K562 (cell line): ENCODE measurements around the gene PPP2R2B. TPM values are rescaled to one million over a fixed set of nuclear protein-coding genes. Genes with fewer than 3 reads are reported as not detected.

Experiments
- ATAC-seq: fragments of 200-7000 bp; cut with Tn5 transposase; 3 replicates; pipeline ENCODE4 v1.9.1; 2020; ENCODE audit warnings: moderate library complexity
- BruUV-seq: library from RNA; stranded (reverse); fragments of 400-500 nt; replicated peaks from 2 replicates; lab custom pipeline; 2021; lab: Mats Ljungman, UMichigan
- CTCF ChIA-PET: fragments of 300-600 bp; formaldehyde crosslinking; extraction: SDS; loops from one replicate; lab custom pipeline; 2021; ENCODE audit warnings: low intra/inter-chr PET ratio; lab: Yijun Ruan, JAX
- POLR2A ChIA-PET: fragments of 300-600, 350-650 bp; sonication (Branson Sonifier 250); formaldehyde crosslinking; extraction: SDS; loops from one replicate; lab custom pipeline; 2021; ENCODE audit warnings: antibody characterized with exemption, inconsistent platforms; lab: Yijun Ruan, JAX
- DNase-seq, 4 experiments: peaks; one replicate each; pipeline versions ENCODE4 v3.0.0 to v3.0.0-alpha.2; 2011 to 2018; ENCODE audit warnings: low spot score in 3 of 4, mixed read lengths in 3 of 4; ENCODE audit errors: extremely low read depth in 1 of 4
- FAIRE-seq: peaks from 2 replicates; lab custom pipeline; 2011; peaks lifted over from hg19 to GRCh38; lab: Jason Lieb, UNC
- H2AFZ ChIP-seq: 2 replicates; pipeline ENCODE4 v1.6.0; 2011; ENCODE audit warnings: low read depth, low read length, control low read depth, inconsistent platforms
- H3K27ac ChIP-seq: fragments of 200-600 bp; 3 replicates; pipeline ENCODE4 v1.8.0; 2011; ENCODE audit warnings: low read depth, mild to moderate bottlenecking, control low read depth, inconsistent platforms, low read length, moderate library complexity, mixed read lengths; ENCODE audit errors: extremely low read depth
- H3K27me3 ChIP-seq, 2 experiments: fragments of 300-600 bp in 1 of 2; 2 replicates in 1 of 2; 3 replicates in 1 of 2; pipeline versions ENCODE4 v1.6.0 to v1.8.0; 2011; ENCODE audit warnings: inconsistent platforms in 2 of 2, low read length in 2 of 2, mild to moderate bottlenecking in 1 of 2, mixed read lengths in 1 of 2, moderate library complexity in 1 of 2; ENCODE audit not compliant: control insufficient read depth in 2 of 2, insufficient read depth in 2 of 2
- H3K36me3 ChIP-seq: fragments of 300-600 bp; 3 replicates; pipeline ENCODE4 v1.8.0; 2011; ENCODE audit warnings: mild to moderate bottlenecking, low read length, inconsistent platforms; ENCODE audit not compliant: control insufficient read depth, insufficient read depth
- H3K4me1 ChIP-seq, 2 experiments: fragments of 200-600 bp in 1 of 2; replicated peaks in 1 of 2; 2 replicates in 1 of 2; 3 replicates in 1 of 2; pipeline versions ENCODE4 v1.5.1 to v1.8.0; 2011; ENCODE audit warnings: inconsistent platforms in 2 of 2, low read length in 2 of 2, mild to moderate bottlenecking in 1 of 2, mixed read lengths in 1 of 2, moderate library complexity in 1 of 2; ENCODE audit not compliant: control insufficient read depth in 2 of 2, insufficient read depth in 2 of 2
- H3K4me2 ChIP-seq: 2 replicates; pipeline ENCODE4 v1.6.1; 2011; ENCODE audit warnings: low read length, control low read depth, inconsistent platforms, mixed read lengths; ENCODE audit not compliant: insufficient read depth
- H3K4me3 ChIP-seq: fragments of 200-600 bp; sonication (generic), shearing (Covaris generic); 2 replicates; pipeline ENCODE4 v1.5.1; 2016; ENCODE audit warnings: control low read depth, inconsistent platforms
- H3K79me2 ChIP-seq: fragments of 200-600 bp; 3 replicates; pipeline ENCODE4 v1.8.0; 2011; ENCODE audit warnings: low read length, inconsistent platforms; ENCODE audit not compliant: control insufficient read depth, insufficient read depth
- H3K9ac ChIP-seq, 2 experiments: 2 replicates each; pipeline versions ENCODE4 v1.6.0 to v1.6.1; 2011; ENCODE audit warnings: low read depth in 2 of 2, low read length in 2 of 2, control low read depth in 1 of 2, inconsistent platforms in 1 of 2, mild to moderate bottlenecking in 1 of 2, mixed read lengths in 1 of 2; ENCODE audit not compliant: insufficient read depth in 1 of 2
- H3K9me1 ChIP-seq: one replicate; pipeline ENCODE4 v1.6.0; 2011; ENCODE audit warnings: inconsistent platforms, mild to moderate bottlenecking, low read length, moderate library complexity; ENCODE audit not compliant: control insufficient read depth, insufficient read depth
- H3K9me3 ChIP-seq: replicated peaks from 2 replicates; pipeline ENCODE4 v1.5.1; 2011; ENCODE audit warnings: low read depth, low read length, inconsistent platforms; ENCODE audit not compliant: control insufficient read depth, insufficient read depth
- H4K20me1 ChIP-seq: replicated peaks from 2 replicates; pipeline ENCODE4 v1.6.1; 2011; ENCODE audit warnings: low read length, inconsistent platforms, mixed read lengths; ENCODE audit not compliant: control insufficient read depth, insufficient read depth
- CBFA2T2 ChIP-seq: fragments of 450-650 bp; conservative IDR thresholded peaks from 2 replicates; pipeline ENCODE4 v1.6.1; 2017; ENCODE audit warnings: mild to moderate bottlenecking
- CREB1 ChIP-seq, 2 experiments: sonication (generic) in 1 of 2; formaldehyde crosslinking in 1 of 2; IDR thresholded peaks; 2 replicates each; pipeline versions ENCODE4 v1.6.1 to v1.8.0; 2012 to 2022; ENCODE audit warnings: inconsistent platforms in 1 of 2, mild to moderate bottlenecking in 1 of 2, missing genetic modification reagents in 1 of 2, moderate library complexity in 1 of 2
- CSDE1 ChIP-seq, 2 experiments: fragments of 450-650 bp; IDR thresholded peaks; 2 replicates each; pipeline ENCODE4 v1.6.1; 2016; ENCODE audit warnings: mild to moderate bottlenecking in 1 of 2
- ESRRA ChIP-seq: fragments of 450-650 bp; IDR thresholded peaks from 2 replicates; pipeline ENCODE4 v1.6.1; 2014; ENCODE audit warnings: low read depth, mild to moderate bottlenecking, moderate library complexity, borderline replicate concordance
- ID3 ChIP-seq, 2 experiments: fragments of 250-450 bp in 1 of 2; fragments of 450-650 bp in 1 of 2; sonication (Bioruptor Pico) in 1 of 2; IDR thresholded peaks; 2 replicates each; pipeline versions ENCODE4 v1.6.1 to v1.8.0; 2016 to 2021; ENCODE audit warnings: mild to moderate bottlenecking in 2 of 2, moderate library complexity in 2 of 2, missing compliant biosample characterization in 1 of 2, missing genetic modification characterization in 1 of 2
- MAZ ChIP-seq, 2 experiments: fragments of 450-650 bp in 1 of 2; sonication (generic) in 1 of 2; formaldehyde crosslinking; IDR thresholded peaks in 1 of 2; conservative IDR thresholded peaks in 1 of 2; 2 replicates each; pipeline versions ENCODE4 v1.4.0 to v1.5.0; 2020; ENCODE audit warnings: mild to moderate bottlenecking in 1 of 2, missing genetic modification reagents in 1 of 2
- PBX2 ChIP-seq, 2 experiments: IDR thresholded peaks in 1 of 2; conservative IDR thresholded peaks in 1 of 2; 2 replicates each; pipeline ENCODE4 v1.6.1; 2016; ENCODE audit warnings: low read depth in 2 of 2, mild to moderate bottlenecking in 1 of 2, missing compliant biosample characterization in 1 of 2, missing genetic modification characterization in 1 of 2, moderate library complexity in 1 of 2
- RAD51 ChIP-seq: fragments of 450-650 bp; IDR thresholded peaks from 2 replicates; pipeline ENCODE4 v1.7.1; 2016; ENCODE audit warnings: low read depth, mild to moderate bottlenecking, borderline replicate concordance
- ZNF184 ChIP-seq: sonication (generic); formaldehyde crosslinking; IDR thresholded peaks from 2 replicates; pipeline ENCODE4 v1.5.0; 2020; ENCODE audit warnings: missing genetic modification reagents
- in situ Hi-C: fragments of 300-500 bp; cut with MboI; formaldehyde crosslinking; loops from 4 replicates; pipeline ENCODE4 v1.15.0; 2018; ENCODE audit warnings: inconsistent platforms, mixed read lengths
- intact Hi-C: fragments of 100-400 bp; cut with micrococcal nuclease; formaldehyde crosslinking; loops from 2 replicates; pipeline ENCODE4 v1.14.2; 2022
- polyA plus RNA-seq, 8 experiments: library from polyadenylated mRNA; depleted of rRNA in 4 of 8; stranded (reverse) in 5 of 8; unstranded in 3 of 8; fragments of >200 nt; fragmentation: Nextera tagmentation in 2 of 8; fragmentation: Illumina TruSeq in 1 of 8; extraction: Ambion mirVana in 2 of 8; extraction: Trizol in 1 of 8; gene quantifications; 2 replicates each; pipeline versions ENCODE4 v1.2.1 to v1.2.3, GENCODE V29; 2011 to 2014; ENCODE audit warnings: inconsistent platforms in 1 of 8, missing spikeins in 1 of 8
- total RNA-seq, 7 experiments: library from RNA; depleted of rRNA in 6 of 7; stranded (reverse); fragments of >200 nt in 6 of 7; fragmentation: Illumina TruSeq in 2 of 7; extraction: Trizol in 2 of 7; gene quantifications; 2 replicates each; pipeline versions ENCODE4 v1.2.1 to v1.2.3, GENCODE V29; 2011 to 2021; ENCODE audit warnings: low replicate concordance in 1 of 7
- TF ChIP-seq, protein P1 (sequence below): conservative IDR thresholded peaks from 2 replicates; pipeline ENCODE4 v1.6.1; 2011; ENCODE audit warnings: low read depth, mild to moderate bottlenecking, low read length; ENCODE audit not compliant: control insufficient read depth
- TF ChIP-seq, protein P2 (sequence below): fragments of 450-650 bp; formaldehyde crosslinking; IDR thresholded peaks from 2 replicates; pipeline ENCODE4 v1.4.0; 2020; ENCODE audit warnings: mild to moderate bottlenecking, moderate library complexity
- TF ChIP-seq, protein P3 (sequence below): IDR thresholded peaks from 2 replicates; pipeline ENCODE4 v1.6.1; 2011; ENCODE audit warnings: borderline replicate concordance, low read depth, mild to moderate bottlenecking, moderate library complexity, low read length; ENCODE audit not compliant: insufficient read depth, poor library complexity, severe bottlenecking

PPP2R2B gene
- total and polyA plus RNA-seq, 9 of the 15 experiments (the other 6 are each of a cell fraction or from before 2014, with no cell fraction given), result not detected

GRCh38 chr5:146755793-146756192 lies 122.8 kb downstream of the PPP2R2B start (continued):
- TF ChIP-seq RAD51 (no peak), ESRRA (no peak)
- TF ChIP-seq, protein P1, sequence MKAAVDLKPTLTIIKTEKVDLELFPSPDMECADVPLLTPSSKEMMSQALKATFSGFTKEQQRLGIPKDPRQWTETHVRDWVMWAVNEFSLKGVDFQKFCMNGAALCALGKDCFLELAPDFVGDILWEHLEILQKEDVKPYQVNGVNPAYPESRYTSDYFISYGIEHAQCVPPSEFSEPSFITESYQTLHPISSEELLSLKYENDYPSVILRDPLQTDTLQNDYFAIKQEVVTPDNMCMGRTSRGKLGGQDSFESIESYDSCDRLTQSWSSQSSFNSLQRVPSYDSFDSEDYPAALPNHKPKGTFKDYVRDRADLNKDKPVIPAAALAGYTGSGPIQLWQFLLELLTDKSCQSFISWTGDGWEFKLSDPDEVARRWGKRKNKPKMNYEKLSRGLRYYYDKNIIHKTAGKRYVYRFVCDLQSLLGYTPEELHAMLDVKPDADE, result no peak

DNA sequence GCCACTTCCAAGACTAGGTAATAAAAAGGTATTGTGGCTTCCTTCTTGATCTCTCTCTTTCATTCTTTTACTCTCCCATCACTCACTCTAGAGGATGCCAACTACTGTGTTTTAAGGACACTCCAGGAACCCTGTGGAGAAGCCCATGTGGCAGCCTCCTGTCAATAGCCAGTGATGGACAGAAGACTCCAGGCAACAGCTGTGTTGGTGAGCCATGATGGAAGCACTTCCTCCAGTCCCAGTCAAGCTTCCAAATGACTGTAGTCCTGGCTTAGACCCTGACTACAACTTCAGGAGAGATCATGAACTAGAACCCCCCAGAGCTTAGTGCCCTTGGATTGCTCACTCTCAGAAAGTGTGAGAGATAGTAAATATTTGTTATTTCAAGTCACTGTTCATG lies 123.9 kb downstream of the PPP2R2B start:
- no TSS peak for BruUV-seq
- Histone ChIP-seq H3K4me2 (no peak overlapping the region), H2AFZ (no peak overlapping the region), H3K36me3 (no peaks in the 10 kb centered on the region), H3K9me3 (no peaks in the 10 kb centered on the region), H3K9me1 (no peaks in the 10 kb centered on the region), H3K27ac (no peak overlapping the region), H3K9ac (no peak overlapping the region), H3K4me3 (no peak overlapping the region), H4K20me1 (no peaks in the 10 kb centered on the region), H3K79me2 (no peaks in the 10 kb centered on the region), H3K27me3 (no peaks in the 10 kb centered on the region), H3K4me1 (no peaks in the 10 kb centered on the region)
- ChIA-PET CTCF (no interaction called here), POLR2A (no interaction called here)
- in situ Hi-C loops (no loop called here), intact Hi-C loops (no loop called here)
- FAIRE-seq (no peak), DNase-seq (no peak), ATAC-seq (no peak)
- TF ChIP-seq CREB1 (IDR thresholded peaks at IDR 0.05) (no peak), CREB1 (CRISPR knock-in tag; IDR thresholded peaks at IDR 0.05) (no peak), CSDE1 (IDR thresholded peaks at IDR 0.05) (no peak), PBX2 (CRISPR knock-in tag; IDR thresholded peaks at IDR 0.05; ENCODE audit: low read depth) (no peak), PBX2 (tag; conservative IDR thresholded peaks at IDR 0.05; ENCODE audit: low read depth) (no peak), ZNF184 (CRISPR knock-in tag) (no peak), ID3 (CRISPR knock-in tag; IDR thresholded peaks at IDR 0.05) (no peak), ID3 (tag; IDR thresholded peaks at IDR 0.05) (no peak), CBFA2T2 (no peak), MAZ (CRISPR knock-in tag; conservative IDR thresholded peaks at IDR 0.05 in 1 of 2, IDR thresholded peaks at IDR 0.05 in 1 of 2) (no peak)
- TF ChIP-seq, protein P2, sequence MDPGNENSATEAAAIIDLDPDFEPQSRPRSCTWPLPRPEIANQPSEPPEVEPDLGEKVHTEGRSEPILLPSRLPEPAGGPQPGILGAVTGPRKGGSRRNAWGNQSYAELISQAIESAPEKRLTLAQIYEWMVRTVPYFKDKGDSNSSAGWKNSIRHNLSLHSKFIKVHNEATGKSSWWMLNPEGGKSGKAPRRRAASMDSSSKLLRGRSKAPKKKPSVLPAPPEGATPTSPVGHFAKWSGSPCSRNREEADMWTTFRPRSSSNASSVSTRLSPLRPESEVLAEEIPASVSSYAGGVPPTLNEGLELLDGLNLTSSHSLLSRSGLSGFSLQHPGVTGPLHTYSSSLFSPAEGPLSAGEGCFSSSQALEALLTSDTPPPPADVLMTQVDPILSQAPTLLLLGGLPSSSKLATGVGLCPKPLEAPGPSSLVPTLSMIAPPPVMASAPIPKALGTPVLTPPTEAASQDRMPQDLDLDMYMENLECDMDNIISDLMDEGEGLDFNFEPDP (CRISPR knock-in tag), result no peak
- TF ChIP-seq, protein P3, sequence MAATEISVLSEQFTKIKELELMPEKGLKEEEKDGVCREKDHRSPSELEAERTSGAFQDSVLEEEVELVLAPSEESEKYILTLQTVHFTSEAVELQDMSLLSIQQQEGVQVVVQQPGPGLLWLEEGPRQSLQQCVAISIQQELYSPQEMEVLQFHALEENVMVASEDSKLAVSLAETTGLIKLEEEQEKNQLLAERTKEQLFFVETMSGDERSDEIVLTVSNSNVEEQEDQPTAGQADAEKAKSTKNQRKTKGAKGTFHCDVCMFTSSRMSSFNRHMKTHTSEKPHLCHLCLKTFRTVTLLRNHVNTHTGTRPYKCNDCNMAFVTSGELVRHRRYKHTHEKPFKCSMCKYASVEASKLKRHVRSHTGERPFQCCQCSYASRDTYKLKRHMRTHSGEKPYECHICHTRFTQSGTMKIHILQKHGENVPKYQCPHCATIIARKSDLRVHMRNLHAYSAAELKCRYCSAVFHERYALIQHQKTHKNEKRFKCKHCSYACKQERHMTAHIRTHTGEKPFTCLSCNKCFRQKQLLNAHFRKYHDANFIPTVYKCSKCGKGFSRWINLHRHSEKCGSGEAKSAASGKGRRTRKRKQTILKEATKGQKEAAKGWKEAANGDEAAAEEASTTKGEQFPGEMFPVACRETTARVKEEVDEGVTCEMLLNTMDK, result no peak
